H1 (cell line): Measurements from ENCODE around the gene ACAP2. TPM values are rescaled to one million over a fixed set of nuclear protein-coding genes. Genes with fewer than 3 reads are reported as not detected.

Source experiments
- CTCF ChIA-PET: fragments of 300-600 bp; sonication (Branson Sonifier 250); formaldehyde crosslinking; loops from one replicate; lab custom pipeline; 2021; ENCODE audit not compliant: partially characterized antibody; lab: Charles Lee
- POLR2A ChIA-PET: fragments of 300-600 bp; sonication (Branson Sonifier 250); formaldehyde crosslinking; loops from one replicate; lab custom pipeline; 2021; ENCODE audit warnings: inconsistent platforms; ENCODE audit not compliant: partially characterized antibody; lab: Charles Lee
- DNase-seq, 2 experiments: peaks; one replicate each; pipeline versions ENCODE4 v3.0.0 to v3.0.0-alpha.2; 2010 to 2022; ENCODE audit warnings: low spot score in 2 of 2, low read depth in 1 of 2, mixed read lengths in 1 of 2
- FAIRE-seq: peaks from 2 replicates; lab custom pipeline; 2011; peaks lifted over from hg19 to GRCh38; lab: Jason Lieb, UNC
- H2AFZ ChIP-seq: 2 replicates; pipeline ENCODE4 v1.8.1; 2012; ENCODE audit warnings: low read length, inconsistent platforms
- H2AK5ac ChIP-seq: 2 replicates; pipeline ENCODE4 v1.6.1; 2013; ENCODE audit warnings: low read depth, low read length
- H2BK120ac ChIP-seq: replicated peaks from 2 replicates; pipeline ENCODE3; 2013; ENCODE audit warnings: low read depth, low read length, inconsistent platforms
- H2BK12ac ChIP-seq: 2 replicates; pipeline ENCODE4 v1.6.1; 2013; ENCODE audit warnings: low read depth, low read length
- H2BK15ac ChIP-seq: 2 replicates; pipeline ENCODE4 v1.6.1; 2013; ENCODE audit warnings: low read length
- H2BK20ac ChIP-seq: 2 replicates; pipeline ENCODE4 v1.6.1; 2013; ENCODE audit warnings: low read length
- H2BK5ac ChIP-seq: 2 replicates; pipeline ENCODE4 v1.6.1; 2013; ENCODE audit warnings: low read depth, low read length
- H3K14ac ChIP-seq: 2 replicates; pipeline ENCODE4 v1.6.1; 2013; ENCODE audit warnings: inconsistent platforms; ENCODE audit not compliant: insufficient read length
- H3K18ac ChIP-seq: 2 replicates; pipeline ENCODE4 v1.6.1; 2013; ENCODE audit warnings: low read length; ENCODE audit errors: extremely low read depth
- H3K23ac ChIP-seq: 2 replicates; pipeline ENCODE4 v1.6.1; 2013; ENCODE audit warnings: inconsistent platforms; ENCODE audit not compliant: insufficient read length
- H3K23me2 ChIP-seq: 2 replicates; pipeline ENCODE4 v1.6.1; 2013; ENCODE audit warnings: low read depth, low read length
- H3K27ac ChIP-seq: 2 replicates; pipeline ENCODE4 v1.6.1; 2011; ENCODE audit warnings: low read depth, low read length, inconsistent platforms
- H3K27me3 ChIP-seq, 4 experiments: replicated peaks in 1 of 4; 1 replicate in 1 of 4; 2 replicates in 3 of 4; pipeline versions ENCODE4 v1.6.1 to v1.8.1; 2011 to 2013; ENCODE audit warnings: low read length in 3 of 4, mild to moderate bottlenecking in 3 of 4, inconsistent platforms in 2 of 4, mixed read lengths in 2 of 4, moderate library complexity in 1 of 4; ENCODE audit not compliant: control insufficient read depth in 3 of 4, insufficient read depth in 3 of 4; ENCODE audit errors: extremely low read depth in 1 of 4
- H3K36me3 ChIP-seq, 4 experiments: 2 replicates each; pipeline versions ENCODE4 v1.6.1 to v1.8.1; 2011 to 2013; ENCODE audit warnings: mild to moderate bottlenecking in 4 of 4, low read length in 3 of 4, moderate library complexity in 2 of 4, control low read depth in 1 of 4, inconsistent platforms in 1 of 4; ENCODE audit not compliant: insufficient read depth in 4 of 4, control insufficient read depth in 2 of 4
- H3K4ac ChIP-seq: replicated peaks from 2 replicates; pipeline ENCODE3; 2013; ENCODE audit warnings: low read length, low read depth, mixed read lengths, inconsistent platforms; ENCODE audit not compliant: insufficient read length
- H3K4me1 ChIP-seq, 4 experiments: replicated peaks in 1 of 4; 1 replicate in 1 of 4; 2 replicates in 3 of 4; pipeline versions ENCODE4 v1.6.1 to v1.8.1; 2011 to 2013; ENCODE audit warnings: low read length in 3 of 4, inconsistent platforms in 2 of 4, mixed read lengths in 1 of 4; ENCODE audit not compliant: insufficient read depth in 4 of 4, control insufficient read depth in 3 of 4
- H3K4me2 ChIP-seq, 2 experiments: 2 replicates each; pipeline versions ENCODE4 v1.6.1 to v1.8.1; 2011 to 2013; ENCODE audit warnings: low read depth in 2 of 2, low read length in 2 of 2, control low read depth in 1 of 2, inconsistent platforms in 1 of 2, mild to moderate bottlenecking in 1 of 2; ENCODE audit not compliant: insufficient read depth in 1 of 2
- H3K4me3 ChIP-seq, 4 experiments: fragments of 200-600, 300-600 bp in 1 of 4; sonication (generic), shearing (Covaris generic), sonication (Bioruptor Twin) in 1 of 4; 2 replicates each; pipeline versions ENCODE4 v1.5.1 to v1.8.1; 2011 to 2016; ENCODE audit warnings: low read length in 4 of 4, low read depth in 3 of 4, control low read depth in 2 of 4, inconsistent platforms in 2 of 4, mild to moderate bottlenecking in 2 of 4, mixed read lengths in 1 of 4, moderate library complexity in 1 of 4; ENCODE audit not compliant: insufficient read depth in 2 of 4; ENCODE audit errors: extremely low read depth in 1 of 4
- H3K56ac ChIP-seq: replicated peaks from 2 replicates; pipeline ENCODE3; 2013; ENCODE audit warnings: low read depth, mild to moderate bottlenecking, mixed read lengths, low read length, inconsistent platforms; ENCODE audit not compliant: insufficient read length
- H3K79me1 ChIP-seq: 2 replicates; pipeline ENCODE4 v1.6.1; 2013; ENCODE audit warnings: low read depth, low read length, control low read depth
- H3K79me2 ChIP-seq, 2 experiments: 2 replicates each; pipeline versions ENCODE4 v1.6.1 to v1.8.1; 2012 to 2013; ENCODE audit warnings: low read length in 2 of 2, mild to moderate bottlenecking in 2 of 2, inconsistent platforms in 1 of 2; ENCODE audit not compliant: insufficient read depth in 2 of 2, control insufficient read depth in 1 of 2
- H3K9ac ChIP-seq, 4 experiments: replicated peaks in 1 of 4; 1 replicate in 1 of 4; 2 replicates in 3 of 4; pipeline versions ENCODE4 v1.6.1 to v1.8.1; 2011 to 2013; ENCODE audit warnings: low read depth in 3 of 4, low read length in 3 of 4, control low read depth in 2 of 4, mild to moderate bottlenecking in 2 of 4, moderate library complexity in 2 of 4, inconsistent platforms in 1 of 4; ENCODE audit errors: extremely low read depth in 1 of 4
- H3K9me3 ChIP-seq, 2 experiments: 2 replicates each; pipeline versions ENCODE4 v1.6.1 to v1.8.1; 2012 to 2013; ENCODE audit warnings: mild to moderate bottlenecking in 2 of 2, moderate library complexity in 2 of 2, control low read depth in 1 of 2, inconsistent platforms in 1 of 2, low read depth in 1 of 2, low read length in 1 of 2, mixed read lengths in 1 of 2; ENCODE audit not compliant: insufficient read depth in 2 of 2
- H4K20me1 ChIP-seq, 2 experiments: replicated peaks in 1 of 2; 2 replicates each; pipeline versions ENCODE3 to v1.8.1; 2011 to 2013; ENCODE audit warnings: inconsistent platforms in 2 of 2, low read length in 2 of 2, mild to moderate bottlenecking in 1 of 2; ENCODE audit not compliant: insufficient read depth in 2 of 2, control insufficient read depth in 1 of 2
- H4K5ac ChIP-seq: 2 replicates; pipeline ENCODE4 v1.6.1; 2013; ENCODE audit warnings: low read length, low read depth, mixed read lengths, inconsistent platforms; ENCODE audit not compliant: insufficient read length
- H4K8ac ChIP-seq: 2 replicates; pipeline ENCODE4 v1.8.0; 2013; ENCODE audit warnings: mild to moderate bottlenecking, moderate library complexity, low read length, inconsistent platforms; ENCODE audit not compliant: insufficient read depth; ENCODE audit errors: extremely low read depth
- H4K91ac ChIP-seq: replicated peaks from 2 replicates; pipeline ENCODE3; 2013; ENCODE audit warnings: low read length, mixed read lengths, inconsistent platforms; ENCODE audit not compliant: insufficient read length
- BCL11A ChIP-seq, 2 experiments: IDR thresholded peaks; one replicate each; pipeline ENCODE4 v1.6.1; 2011; ENCODE audit warnings: low read depth in 2 of 2, low read length in 2 of 2, mild to moderate bottlenecking in 2 of 2
- CBX5 ChIP-seq: fragments of 300-800, 300-1000 bp; sonication (generic); IDR thresholded peaks from 2 replicates; pipeline ENCODE4 v1.7.1; 2016; ENCODE audit warnings: antibody characterized with exemption, low read length, low read depth
- CBX8 ChIP-seq: fragments of 300-800, 300-1000 bp; sonication (generic); IDR thresholded peaks from 2 replicates; pipeline ENCODE4 v1.7.1; 2016; ENCODE audit warnings: low read depth, low read length, borderline replicate concordance
- CREB1 ChIP-seq: IDR thresholded peaks from 2 replicates; pipeline ENCODE4 v1.6.1; 2012; ENCODE audit warnings: inconsistent platforms
- TAF7 ChIP-seq: optimal IDR thresholded peaks from 2 replicates; pipeline ENCODE3; 2011; ENCODE audit warnings: low read depth, mild to moderate bottlenecking, inconsistent platforms, low read length, moderate library complexity, borderline replicate concordance
- WGBS, 2 experiments: shearing (Covaris generic) in 1 of 2; methylation state at CpG; one replicate each; pipeline versions ENCODE4 v1.1.6 to v1.1.7; 2013 to 2015; ENCODE audit warnings: low lambda C conversion rate in 2 of 2, mixed read lengths in 2 of 2, inconsistent platforms in 1 of 2, low coverage in 1 of 2, missing lambda C conversion rate in 1 of 2; ENCODE audit not compliant: insufficient replicate concordance in 2 of 2, insufficient coverage in 1 of 2, insufficient read length in 1 of 2; ENCODE audit errors: extremely low coverage in 1 of 2, missing lambda C conversion rate in 1 of 2; 5-methylcytosine and 5-hydroxymethylcytosine counted together
- polyA plus RNA-seq, 7 experiments: library from polyadenylated mRNA; depleted of rRNA in 3 of 7; stranded (reverse) in 5 of 7; unstranded in 2 of 7; fragments of >200 nt in 5 of 7; fragments of 200-250 nt in 2 of 7; gene quantifications; 1 replicate in 5 of 7; 2 replicates in 1 of 7; 4 replicates in 1 of 7; pipeline versions ENCODE4 v1.2.1 to v1.2.3, GENCODE V29; 2011 to 2013; ENCODE audit warnings: missing spikeins in 2 of 7, mixed read lengths in 2 of 7
- total RNA-seq: library from RNA; stranded (reverse); fragmentation: NEBNext Ultra II Directional; extraction: Animal tissue kit (Norgen Biotek cat#: 25700); gene quantifications from 2 replicates; pipeline ENCODE4 v1.2.1, GENCODE V29; 2021
- TF ChIP-seq, protein P1 (sequence below): IDR thresholded peaks from 2 replicates; pipeline ENCODE4 v1.6.1; 2012; ENCODE audit warnings: low read length, inconsistent platforms

The ACAP2 gene
- total and polyA plus RNA-seq, 2 of the 8 experiments (the other 6 are each of a cell fraction or from before 2014, with no cell fraction given), result 7.7 to 37.3 TPM

DNA sequence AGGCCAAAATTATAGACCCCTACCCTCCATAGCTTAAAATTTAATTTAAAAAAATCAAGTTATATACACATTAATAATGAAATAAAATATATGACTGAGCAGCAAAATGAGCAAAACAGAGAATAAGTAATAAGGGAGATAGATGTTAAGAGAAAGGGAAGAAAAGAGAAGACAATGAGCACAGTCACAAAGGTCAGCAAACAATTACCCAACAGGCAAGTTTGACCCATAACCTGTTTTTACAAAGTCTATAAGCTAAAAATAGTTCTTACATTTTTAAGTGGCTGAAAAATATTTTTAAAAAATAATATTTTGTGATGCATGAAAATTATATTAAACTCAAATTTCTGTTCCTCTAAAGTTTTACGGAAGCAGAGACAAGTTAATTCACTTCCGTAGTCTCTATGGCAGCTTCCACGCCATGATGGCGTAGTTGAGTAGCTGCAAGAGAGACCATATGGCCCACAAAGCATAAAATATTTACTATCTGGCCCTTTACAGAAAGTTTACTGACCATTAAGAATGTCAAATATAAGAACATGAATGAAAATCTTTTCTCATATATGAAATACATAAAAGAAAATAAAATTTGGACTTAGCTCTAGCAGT is 47.5 kb downstream of the ACAP2 start:
- no peaks in the 10 kb centered on the region for H3K36me3 ChIP-seq
- no peak overlapping the region for H3K23ac ChIP-seq
- H2BK5ac ChIP-seq, result no peak overlapping the region
- H2AFZ ChIP-seq, result no peak overlapping the region
- H3K9me3 ChIP-seq, result no peaks in the 10 kb centered on the region
- H3K27me3 ChIP-seq, result no peaks in the 10 kb centered on the region
- H4K20me1 ChIP-seq, result no peaks in the 10 kb centered on the region
- no peak overlapping the region for H2BK120ac ChIP-seq
- no peaks in the 10 kb centered on the region for H3K23me2 ChIP-seq
- 0 out of 2 replicates have a peak, but pooled peaks cover 4% of the 10 kb centered on the region for H3K79me1 ChIP-seq
- ChIA-PET CTCF (no interaction called here), POLR2A (no interaction called here)
- no peak overlapping the region for H4K8ac ChIP-seq
- H3K4me1 ChIP-seq, result peaks cover 0 to 4% (median 2%) of the 10 kb centered on the region in 4 experiments; a peak in 4 of 7 replicates
- no peak overlapping the region for H2BK12ac ChIP-seq
- FAIRE-seq, result no peak
- DNase-seq, result no peak
- no peak overlapping the region for H3K9ac ChIP-seq
- no peak overlapping the region for H2BK20ac ChIP-seq
- H3K27ac ChIP-seq, result no peak overlapping the region
- no peak overlapping the region for H3K18ac ChIP-seq
- H4K91ac ChIP-seq, result no peak overlapping the region
- H2BK15ac ChIP-seq, result no peak overlapping the region
- H3K4me3 ChIP-seq, result no peak overlapping the region
- WGBS, 2 experiments, result 92% methylated on average over 4 of the region's 4 CpGs; no CpG with 5 or more reads in 1 of the 2 experiments
- H3K4me2 ChIP-seq, result no peak overlapping the region
- H3K4ac ChIP-seq, result no peak overlapping the region
- H2AK5ac ChIP-seq, result no peak overlapping the region
- no peak overlapping the region for H3K56ac ChIP-seq
- no peak overlapping the region for H3K14ac ChIP-seq
- peaks cover 0 to 47% of the 10 kb centered on the region in 2 experiments; a peak in 2 of 4 replicates for H3K79me2 ChIP-seq
- H4K5ac ChIP-seq, result no peak overlapping the region
- TF ChIP-seq TAF7 (no peak), BCL11A (IDR thresholded peaks at IDR 0.05; ENCODE audit: low read depth in 2 of 2, low read length in 2 of 2) (no peak), CREB1 (no peak), CBX8 (no peak), CBX5 (no peak)
- TF ChIP-seq, protein P1, sequence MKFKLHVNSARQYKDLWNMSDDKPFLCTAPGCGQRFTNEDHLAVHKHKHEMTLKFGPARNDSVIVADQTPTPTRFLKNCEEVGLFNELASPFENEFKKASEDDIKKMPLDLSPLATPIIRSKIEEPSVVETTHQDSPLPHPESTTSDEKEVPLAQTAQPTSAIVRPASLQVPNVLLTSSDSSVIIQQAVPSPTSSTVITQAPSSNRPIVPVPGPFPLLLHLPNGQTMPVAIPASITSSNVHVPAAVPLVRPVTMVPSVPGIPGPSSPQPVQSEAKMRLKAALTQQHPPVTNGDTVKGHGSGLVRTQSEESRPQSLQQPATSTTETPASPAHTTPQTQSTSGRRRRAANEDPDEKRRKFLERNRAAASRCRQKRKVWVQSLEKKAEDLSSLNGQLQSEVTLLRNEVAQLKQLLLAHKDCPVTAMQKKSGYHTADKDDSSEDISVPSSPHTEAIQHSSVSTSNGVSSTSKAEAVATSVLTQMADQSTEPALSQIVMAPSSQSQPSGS, result no peak
